ENCODE results near the gene TENT4A.

DNA sequence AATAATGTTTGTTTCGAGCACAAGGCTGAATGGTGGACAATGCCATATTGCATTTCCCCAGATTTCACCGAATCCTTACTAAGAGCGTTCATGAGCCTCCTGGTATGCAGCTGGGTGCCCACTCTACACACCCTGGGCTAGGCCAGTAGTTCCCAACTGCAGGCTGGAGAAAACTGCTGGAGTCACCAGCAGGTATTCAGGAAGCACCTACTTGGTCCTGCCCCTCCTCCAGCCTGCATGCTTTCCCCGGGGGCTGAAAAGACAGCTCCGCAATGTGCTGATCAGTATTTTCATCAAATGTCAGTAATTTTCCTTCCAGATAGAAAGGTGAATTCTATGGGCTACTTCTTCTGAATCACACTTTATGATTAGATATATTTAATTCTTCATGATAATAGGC, 45.6 kb upstream of the TENT4A start:
- TF ChIP-seq EZH2 (IDR thresholded peaks at IDR 0.05; ENCODE audit: borderline replicate concordance, low read depth, low read length, poor library complexity, severe bottlenecking), result no peak
- TF ChIP-seq, protein P1, sequence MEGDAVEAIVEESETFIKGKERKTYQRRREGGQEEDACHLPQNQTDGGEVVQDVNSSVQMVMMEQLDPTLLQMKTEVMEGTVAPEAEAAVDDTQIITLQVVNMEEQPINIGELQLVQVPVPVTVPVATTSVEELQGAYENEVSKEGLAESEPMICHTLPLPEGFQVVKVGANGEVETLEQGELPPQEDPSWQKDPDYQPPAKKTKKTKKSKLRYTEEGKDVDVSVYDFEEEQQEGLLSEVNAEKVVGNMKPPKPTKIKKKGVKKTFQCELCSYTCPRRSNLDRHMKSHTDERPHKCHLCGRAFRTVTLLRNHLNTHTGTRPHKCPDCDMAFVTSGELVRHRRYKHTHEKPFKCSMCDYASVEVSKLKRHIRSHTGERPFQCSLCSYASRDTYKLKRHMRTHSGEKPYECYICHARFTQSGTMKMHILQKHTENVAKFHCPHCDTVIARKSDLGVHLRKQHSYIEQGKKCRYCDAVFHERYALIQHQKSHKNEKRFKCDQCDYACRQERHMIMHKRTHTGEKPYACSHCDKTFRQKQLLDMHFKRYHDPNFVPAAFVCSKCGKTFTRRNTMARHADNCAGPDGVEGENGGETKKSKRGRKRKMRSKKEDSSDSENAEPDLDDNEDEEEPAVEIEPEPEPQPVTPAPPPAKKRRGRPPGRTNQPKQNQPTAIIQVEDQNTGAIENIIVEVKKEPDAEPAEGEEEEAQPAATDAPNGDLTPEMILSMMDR (conservative IDR thresholded peaks at IDR 0.05; ENCODE audit: low read depth, low read length), result no peak
